ENCODE results near the gene ARL6.

ARL6 gene

GRCh38 chr3:97764407-97765238 is at the start of gene ARL6:
Gene ARL6 (plus strand): TSS chr3:97764758. CDS start chr3:97768108, 3,350 bp downstream.
- Histone ChIP-seq H2AFZ (ENCODE audit: low read depth, low read length, severe bottlenecking) (peak within 1 kb of the TSS; percentile 99), H3F3A (ENCODE audit: insufficient read depth) (no peaks in the 10 kb centered on the region), H3K4me2 (ENCODE audit: low read depth, low read length, poor library complexity, severe bottlenecking) (peak within 1 kb of the TSS; percentile 94), H3K9me2 (replicated peaks; ENCODE audit: insufficient read depth, low read length) (no peaks in the 10 kb centered on the region), H3K27ac (ENCODE audit: low read depth, low read length) (peak within 1 kb of the TSS; percentile 54), H3K27me3 (ENCODE audit: low read length) (no peaks in the 10 kb centered on the region), H4K20me1 (ENCODE audit: low read depth, low read length) (no peaks in the 10 kb centered on the region), H3K4me3 (ENCODE audit: insufficient read depth, low read length, poor library complexity, severe bottlenecking) (peak within 1 kb of the TSS; percentile 85), H3K79me2 (ENCODE audit: insufficient read depth, low read length) (no peaks in the 10 kb centered on the region), H3K9me3 (ENCODE audit: insufficient read depth, low read length) (no peaks in the 10 kb centered on the region), H3K9ac (ENCODE audit: low read length) (peak within 1 kb of the TSS; percentile 60), H3K36me3 (ENCODE audit: low read length) (no peaks in the 10 kb centered on the region; the same call in 1 of the 2 replicates)
- TF ChIP-seq CTCF (IDR thresholded peaks at IDR 0.05; ENCODE audit: insufficient read depth, low read length, poor library complexity, severe bottlenecking) = no peak
- no peak for TF ChIP-seq EZH2phosphoT487 (conservative IDR thresholded peaks at IDR 0.05; ENCODE audit: low read length)

GRCh38 chr3:97719156-97719821 is 45.3 kb upstream of the ARL6 start:
- Histone ChIP-seq H3K4me2 (ENCODE audit: low read depth, low read length, poor library complexity, severe bottlenecking) (peak overlapping the region; percentile 38), H3K36me3 (ENCODE audit: low read length) (no peaks in the 10 kb centered on the region), H3F3A (ENCODE audit: insufficient read depth) (no peaks in the 10 kb centered on the region), H3K79me2 (ENCODE audit: insufficient read depth, low read length) (no peaks in the 10 kb centered on the region), H4K20me1 (ENCODE audit: low read depth, low read length) (no peaks in the 10 kb centered on the region), H3K27me3 (ENCODE audit: low read length) (no peaks in the 10 kb centered on the region), H3K9me2 (replicated peaks; ENCODE audit: insufficient read depth, low read length) (no peaks in the 10 kb centered on the region), H3K9ac (ENCODE audit: low read length) (no peak overlapping the region), H3K27ac (ENCODE audit: low read depth, low read length) (no peak overlapping the region), H2AFZ (ENCODE audit: low read depth, low read length, severe bottlenecking) (no peak overlapping the region), H3K9me3 (ENCODE audit: insufficient read depth, low read length) (no peaks in the 10 kb centered on the region), H3K4me3 (ENCODE audit: insufficient read depth, low read length, poor library complexity, severe bottlenecking) (no peak overlapping the region)
- TF ChIP-seq CTCF (IDR thresholded peaks at IDR 0.05; ENCODE audit: insufficient read depth, low read length, poor library complexity, severe bottlenecking) (peak; percentile 83), EZH2phosphoT487 (conservative IDR thresholded peaks at IDR 0.05; ENCODE audit: low read length) (no peak)

GRCh38 chr3:97720417-97720816 is 44.1 kb upstream of the ARL6 start:
- TF ChIP-seq EZH2phosphoT487 (conservative IDR thresholded peaks at IDR 0.05; ENCODE audit: low read length) (no peak), CTCF (IDR thresholded peaks at IDR 0.05; ENCODE audit: insufficient read depth, low read length, poor library complexity, severe bottlenecking) (no peak)
- no peaks in the 10 kb centered on the region for H3K27me3 ChIP-seq (ENCODE audit: low read length)

More at GRCh38 chr3:97720417-97720816, 44.1 kb upstream of the ARL6 start:
- no peak overlapping the region for H3K27ac ChIP-seq (ENCODE audit: low read depth, low read length)
- no peak overlapping the region for H2AFZ ChIP-seq (ENCODE audit: low read depth, low read length, severe bottlenecking)
- no peaks in the 10 kb centered on the region for H3K9me3 ChIP-seq (ENCODE audit: insufficient read depth, low read length)
- no peaks in the 10 kb centered on the region for H3K9me2 ChIP-seq (replicated peaks; ENCODE audit: insufficient read depth, low read length)
- no peak overlapping the region for H3K9ac ChIP-seq (ENCODE audit: low read length)
- H3K4me2 ChIP-seq (ENCODE audit: low read depth, low read length, poor library complexity, severe bottlenecking) = no peak overlapping the region
- no peaks in the 10 kb centered on the region for H3F3A ChIP-seq (ENCODE audit: insufficient read depth)
- H3K4me3 ChIP-seq (ENCODE audit: insufficient read depth, low read length, poor library complexity, severe bottlenecking) = no peak overlapping the region
- no peaks in the 10 kb centered on the region for H3K36me3 ChIP-seq (ENCODE audit: low read length)
- no peaks in the 10 kb centered on the region for H4K20me1 ChIP-seq (ENCODE audit: low read depth, low read length)
- no peaks in the 10 kb centered on the region for H3K79me2 ChIP-seq (ENCODE audit: insufficient read depth, low read length)

All from SU-DHL-6 (cell line).